H1 (cell line): Measurements from ENCODE around the gene CA5A. TPM values are rescaled to one million over a fixed set of nuclear protein-coding genes. Genes with fewer than 3 reads are reported as not detected.

ENCODE experiments used
- CTCF ChIA-PET: fragments of 300-600 bp; sonication (Branson Sonifier 250); formaldehyde crosslinking; loops from one replicate; lab custom pipeline; 2021; ENCODE audit not compliant: partially characterized antibody; lab: Charles Lee
- POLR2A ChIA-PET: fragments of 300-600 bp; sonication (Branson Sonifier 250); formaldehyde crosslinking; loops from one replicate; lab custom pipeline; 2021; ENCODE audit warnings: inconsistent platforms; ENCODE audit not compliant: partially characterized antibody; lab: Charles Lee
- DNase-seq, 2 experiments: peaks; one replicate each; pipeline versions ENCODE4 v3.0.0 to v3.0.0-alpha.2; 2010 to 2022; ENCODE audit warnings: low spot score in 2 of 2, low read depth in 1 of 2, mixed read lengths in 1 of 2
- FAIRE-seq: peaks from 2 replicates; lab custom pipeline; 2011; peaks lifted over from hg19 to GRCh38; lab: Jason Lieb, UNC
- H2AFZ ChIP-seq: 2 replicates; pipeline ENCODE4 v1.8.1; 2012; ENCODE audit warnings: low read length, inconsistent platforms
- H2AK5ac ChIP-seq: 2 replicates; pipeline ENCODE4 v1.6.1; 2013; ENCODE audit warnings: low read depth, low read length
- H2BK120ac ChIP-seq: replicated peaks from 2 replicates; pipeline ENCODE3; 2013; ENCODE audit warnings: low read depth, low read length, inconsistent platforms
- H2BK12ac ChIP-seq: 2 replicates; pipeline ENCODE4 v1.6.1; 2013; ENCODE audit warnings: low read depth, low read length
- H2BK15ac ChIP-seq: 2 replicates; pipeline ENCODE4 v1.6.1; 2013; ENCODE audit warnings: low read length
- H2BK20ac ChIP-seq: 2 replicates; pipeline ENCODE4 v1.6.1; 2013; ENCODE audit warnings: low read length
- H2BK5ac ChIP-seq: 2 replicates; pipeline ENCODE4 v1.6.1; 2013; ENCODE audit warnings: low read depth, low read length
- H3K14ac ChIP-seq: 2 replicates; pipeline ENCODE4 v1.6.1; 2013; ENCODE audit warnings: inconsistent platforms; ENCODE audit not compliant: insufficient read length
- H3K18ac ChIP-seq: 2 replicates; pipeline ENCODE4 v1.6.1; 2013; ENCODE audit warnings: low read length; ENCODE audit errors: extremely low read depth
- H3K23ac ChIP-seq: 2 replicates; pipeline ENCODE4 v1.6.1; 2013; ENCODE audit warnings: inconsistent platforms; ENCODE audit not compliant: insufficient read length
- H3K23me2 ChIP-seq: 2 replicates; pipeline ENCODE4 v1.6.1; 2013; ENCODE audit warnings: low read depth, low read length
- H3K27ac ChIP-seq: 2 replicates; pipeline ENCODE4 v1.6.1; 2011; ENCODE audit warnings: low read depth, low read length, inconsistent platforms
- H3K27me3 ChIP-seq, 4 experiments: replicated peaks in 1 of 4; 1 replicate in 1 of 4; 2 replicates in 3 of 4; pipeline versions ENCODE4 v1.6.1 to v1.8.1; 2011 to 2013; ENCODE audit warnings: low read length in 3 of 4, mild to moderate bottlenecking in 3 of 4, inconsistent platforms in 2 of 4, mixed read lengths in 2 of 4, moderate library complexity in 1 of 4; ENCODE audit not compliant: control insufficient read depth in 3 of 4, insufficient read depth in 3 of 4; ENCODE audit errors: extremely low read depth in 1 of 4
- H3K36me3 ChIP-seq, 4 experiments: 2 replicates each; pipeline versions ENCODE4 v1.6.1 to v1.8.1; 2011 to 2013; ENCODE audit warnings: mild to moderate bottlenecking in 4 of 4, low read length in 3 of 4, moderate library complexity in 2 of 4, control low read depth in 1 of 4, inconsistent platforms in 1 of 4; ENCODE audit not compliant: insufficient read depth in 4 of 4, control insufficient read depth in 2 of 4
- H3K4ac ChIP-seq: replicated peaks from 2 replicates; pipeline ENCODE3; 2013; ENCODE audit warnings: low read length, low read depth, mixed read lengths, inconsistent platforms; ENCODE audit not compliant: insufficient read length
- H3K4me1 ChIP-seq, 4 experiments: replicated peaks in 1 of 4; 1 replicate in 1 of 4; 2 replicates in 3 of 4; pipeline versions ENCODE4 v1.6.1 to v1.8.1; 2011 to 2013; ENCODE audit warnings: low read length in 3 of 4, inconsistent platforms in 2 of 4, mixed read lengths in 1 of 4; ENCODE audit not compliant: insufficient read depth in 4 of 4, control insufficient read depth in 3 of 4
- H3K4me2 ChIP-seq, 2 experiments: 2 replicates each; pipeline versions ENCODE4 v1.6.1 to v1.8.1; 2011 to 2013; ENCODE audit warnings: low read depth in 2 of 2, low read length in 2 of 2, control low read depth in 1 of 2, inconsistent platforms in 1 of 2, mild to moderate bottlenecking in 1 of 2; ENCODE audit not compliant: insufficient read depth in 1 of 2
- H3K4me3 ChIP-seq, 4 experiments: fragments of 200-600, 300-600 bp in 1 of 4; sonication (generic), shearing (Covaris generic), sonication (Bioruptor Twin) in 1 of 4; 2 replicates each; pipeline versions ENCODE4 v1.5.1 to v1.8.1; 2011 to 2016; ENCODE audit warnings: low read length in 4 of 4, low read depth in 3 of 4, control low read depth in 2 of 4, inconsistent platforms in 2 of 4, mild to moderate bottlenecking in 2 of 4, mixed read lengths in 1 of 4, moderate library complexity in 1 of 4; ENCODE audit not compliant: insufficient read depth in 2 of 4; ENCODE audit errors: extremely low read depth in 1 of 4
- H3K56ac ChIP-seq: replicated peaks from 2 replicates; pipeline ENCODE3; 2013; ENCODE audit warnings: low read depth, mild to moderate bottlenecking, mixed read lengths, low read length, inconsistent platforms; ENCODE audit not compliant: insufficient read length
- H3K79me1 ChIP-seq: 2 replicates; pipeline ENCODE4 v1.6.1; 2013; ENCODE audit warnings: low read depth, low read length, control low read depth
- H3K79me2 ChIP-seq, 2 experiments: 2 replicates each; pipeline versions ENCODE4 v1.6.1 to v1.8.1; 2012 to 2013; ENCODE audit warnings: low read length in 2 of 2, mild to moderate bottlenecking in 2 of 2, inconsistent platforms in 1 of 2; ENCODE audit not compliant: insufficient read depth in 2 of 2, control insufficient read depth in 1 of 2
- H3K9ac ChIP-seq, 4 experiments: replicated peaks in 1 of 4; 1 replicate in 1 of 4; 2 replicates in 3 of 4; pipeline versions ENCODE4 v1.6.1 to v1.8.1; 2011 to 2013; ENCODE audit warnings: low read depth in 3 of 4, low read length in 3 of 4, control low read depth in 2 of 4, mild to moderate bottlenecking in 2 of 4, moderate library complexity in 2 of 4, inconsistent platforms in 1 of 4; ENCODE audit errors: extremely low read depth in 1 of 4
- H3K9me3 ChIP-seq, 2 experiments: 2 replicates each; pipeline versions ENCODE4 v1.6.1 to v1.8.1; 2012 to 2013; ENCODE audit warnings: mild to moderate bottlenecking in 2 of 2, moderate library complexity in 2 of 2, control low read depth in 1 of 2, inconsistent platforms in 1 of 2, low read depth in 1 of 2, low read length in 1 of 2, mixed read lengths in 1 of 2; ENCODE audit not compliant: insufficient read depth in 2 of 2
- H4K20me1 ChIP-seq, 2 experiments: replicated peaks in 1 of 2; 2 replicates each; pipeline versions ENCODE3 to v1.8.1; 2011 to 2013; ENCODE audit warnings: inconsistent platforms in 2 of 2, low read length in 2 of 2, mild to moderate bottlenecking in 1 of 2; ENCODE audit not compliant: insufficient read depth in 2 of 2, control insufficient read depth in 1 of 2
- H4K5ac ChIP-seq: 2 replicates; pipeline ENCODE4 v1.6.1; 2013; ENCODE audit warnings: low read length, low read depth, mixed read lengths, inconsistent platforms; ENCODE audit not compliant: insufficient read length
- H4K8ac ChIP-seq: 2 replicates; pipeline ENCODE4 v1.8.0; 2013; ENCODE audit warnings: mild to moderate bottlenecking, moderate library complexity, low read length, inconsistent platforms; ENCODE audit not compliant: insufficient read depth; ENCODE audit errors: extremely low read depth
- H4K91ac ChIP-seq: replicated peaks from 2 replicates; pipeline ENCODE3; 2013; ENCODE audit warnings: low read length, mixed read lengths, inconsistent platforms; ENCODE audit not compliant: insufficient read length
- E2F6 ChIP-seq: IDR thresholded peaks from 2 replicates; pipeline ENCODE4 v1.6.1; 2012; ENCODE audit warnings: inconsistent platforms
- RAD21 ChIP-seq, 2 experiments: IDR thresholded peaks in 1 of 2; conservative IDR thresholded peaks in 1 of 2; 2 replicates each; pipeline ENCODE4 v1.6.1; 2011; ENCODE audit warnings: low read depth in 2 of 2, low read length in 2 of 2, improper control_type of control experiment in 1 of 2, inconsistent platforms in 1 of 2, mild to moderate bottlenecking in 1 of 2, moderate library complexity in 1 of 2
- TAF1 ChIP-seq: IDR thresholded peaks from 2 replicates; pipeline ENCODE4 v1.6.1; 2011; ENCODE audit warnings: mild to moderate bottlenecking, low read depth, low read length
- TCF12 ChIP-seq: IDR thresholded peaks from 2 replicates; pipeline ENCODE4 v1.6.1; 2011; ENCODE audit warnings: low read depth, mild to moderate bottlenecking, low read length
- WGBS, 2 experiments: shearing (Covaris generic) in 1 of 2; methylation state at CpG; one replicate each; pipeline versions ENCODE4 v1.1.6 to v1.1.7; 2013 to 2015; ENCODE audit warnings: low lambda C conversion rate in 2 of 2, mixed read lengths in 2 of 2, inconsistent platforms in 1 of 2, low coverage in 1 of 2, missing lambda C conversion rate in 1 of 2; ENCODE audit not compliant: insufficient replicate concordance in 2 of 2, insufficient coverage in 1 of 2, insufficient read length in 1 of 2; ENCODE audit errors: extremely low coverage in 1 of 2, missing lambda C conversion rate in 1 of 2; 5-methylcytosine and 5-hydroxymethylcytosine counted together
- polyA plus RNA-seq, 7 experiments: library from polyadenylated mRNA; depleted of rRNA in 3 of 7; stranded (reverse) in 5 of 7; unstranded in 2 of 7; fragments of >200 nt in 5 of 7; fragments of 200-250 nt in 2 of 7; gene quantifications; 1 replicate in 5 of 7; 2 replicates in 1 of 7; 4 replicates in 1 of 7; pipeline versions ENCODE4 v1.2.1 to v1.2.3, GENCODE V29; 2011 to 2013; ENCODE audit warnings: missing spikeins in 2 of 7, mixed read lengths in 2 of 7
- total RNA-seq: library from RNA; stranded (reverse); fragmentation: NEBNext Ultra II Directional; extraction: Animal tissue kit (Norgen Biotek cat#: 25700); gene quantifications from 2 replicates; pipeline ENCODE4 v1.2.1, GENCODE V29; 2021

CA5A gene
- total and polyA plus RNA-seq, 2 of the 8 experiments (the other 6 are each of a cell fraction or from before 2014, with no cell fraction given) = not detected

GRCh38 chr16:87918866-87919680, 17.3 kb downstream of the CA5A start:
- ChIA-PET POLR2A (no interaction called here), CTCF (interaction anchor here (1.0 to 2.2 kb wide), 8 partner anchors 8 to 142 kb away, joined by 3 to 7 read pairs (median 5); no protein-coding TSS in a partner anchor)
- Histone ChIP-seq H2BK5ac (no peak overlapping the region), H3K56ac (no peak overlapping the region), H3K4ac (no peak overlapping the region), H3K4me1 (peaks cover 0 to 4% (median 0%) of the 10 kb centered on the region in 4 experiments; a peak in 3 of 7 replicates), H3K23me2 (no peaks in the 10 kb centered on the region), H3K27ac (no peak overlapping the region), H3K9me3 (no peaks in the 10 kb centered on the region), H3K9ac (no peak overlapping the region), H3K79me2 (no peaks in the 10 kb centered on the region), H4K5ac (no peak overlapping the region), H2BK15ac (no peak overlapping the region), H3K27me3 (no peaks in the 10 kb centered on the region), H4K91ac (no peak overlapping the region), H3K4me2 (no peak overlapping the region), H3K18ac (no peak overlapping the region), H2AFZ (no peak overlapping the region), H2BK120ac (no peak overlapping the region), H3K14ac (no peak overlapping the region), H3K36me3 (no peaks in the 10 kb centered on the region), H2BK20ac (no peak overlapping the region), H3K79me1 (no peaks in the 10 kb centered on the region), H2BK12ac (no peak overlapping the region), H3K4me3 (no peak overlapping the region), H3K23ac (no peak overlapping the region), H4K20me1 (peaks cover 0 to 3% of the 10 kb centered on the region in 2 experiments), H2AK5ac (no peak overlapping the region), H4K8ac (peak overlapping the region; percentile 75; the same call in 1 of the 2 replicates)
- no peak for DNase-seq
- WGBS, 2 experiments = 83% methylated on average over 30 of the region's 37 CpGs; no CpG with 5 or more reads in 1 of the 2 experiments
- no peak for FAIRE-seq
- TF ChIP-seq TCF12 (no peak), TAF1 (no peak), RAD21 (IDR thresholded peaks at IDR 0.05 in 1 of 2, conservative IDR thresholded peaks at IDR 0.05 in 1 of 2; ENCODE audit: low read depth in 2 of 2, low read length in 2 of 2) (no peak; a peak in 1 of 4 replicates), E2F6 (no peak)
